Activated naive CD4-positive, alpha-beta T cell treated with anti-CD3 and anti-CD28 coated beads, Interleukin-2, amount 10 ng/mL, durations not matched to agents 7 days and 5 days (primary cell): ENCODE measurements around the gene IL1RAPL1.

Experiments
- CTCF ChIA-PET: fragments of 350-600 bp; sonication (Branson Sonifier 250); formaldehyde crosslinking; loops from one replicate; lab custom pipeline; 2021; ENCODE audit warnings: antibody characterized with exemption; lab: Charles Lee
- DNase-seq: peaks from one replicate; pipeline ENCODE4 v3.0.0-alpha.2; 2020
- H3K27ac Mint-ChIP-seq: one replicate; pipeline ENCODE4 v1.8.0; 2021; ENCODE audit warnings: mild to moderate bottlenecking, moderate library complexity, mixed read lengths
- H3K27me3 Mint-ChIP-seq: one replicate; pipeline ENCODE4 v1.8.0; 2021; ENCODE audit warnings: mild to moderate bottlenecking, mixed read lengths
- H3K36me3 Mint-ChIP-seq: one replicate; pipeline ENCODE4 v1.8.0; 2021; ENCODE audit warnings: mixed read lengths
- H3K4me1 Mint-ChIP-seq: one replicate; pipeline ENCODE4 v1.8.0; 2021; ENCODE audit warnings: mixed read lengths
- H3K4me3 Mint-ChIP-seq: one replicate; pipeline ENCODE4 v1.8.0; 2021; ENCODE audit warnings: mild to moderate bottlenecking, moderate library complexity, mixed read lengths
- H3K9me3 Mint-ChIP-seq: one replicate; pipeline ENCODE4 v1.8.0; 2021; ENCODE audit warnings: mixed read lengths

IL1RAPL1 gene

DNA sequence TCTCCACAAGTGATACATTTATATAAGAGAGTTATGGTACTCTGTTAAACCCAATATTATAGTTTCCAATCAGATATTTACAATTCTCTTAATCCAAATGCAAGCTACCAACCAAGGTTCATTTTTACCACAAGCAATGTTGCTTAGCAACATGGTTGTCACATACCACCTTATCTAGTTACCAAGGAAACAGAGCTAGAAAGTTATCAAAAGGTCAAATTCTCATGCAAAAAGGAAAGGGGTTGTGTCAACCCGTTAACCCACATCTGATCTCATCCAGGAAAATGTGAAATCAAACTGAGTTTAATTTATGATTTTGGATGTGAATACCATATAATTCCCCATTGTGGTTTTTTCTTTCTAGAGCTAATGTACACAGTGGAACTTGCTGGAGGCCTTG is 1354.0 kb downstream of the IL1RAPL1 start:
- Mint-ChIP-seq H3K4me1 (no peaks in the 10 kb centered on the region), H3K9me3 (no peaks in the 10 kb centered on the region), H3K27me3 (no peaks in the 10 kb centered on the region), H3K4me3 (no peak overlapping the region), H3K27ac (no peak overlapping the region), H3K36me3 (no peaks in the 10 kb centered on the region)
- CTCF ChIA-PET: no interaction called here
- DNase-seq: no peak

DNA sequence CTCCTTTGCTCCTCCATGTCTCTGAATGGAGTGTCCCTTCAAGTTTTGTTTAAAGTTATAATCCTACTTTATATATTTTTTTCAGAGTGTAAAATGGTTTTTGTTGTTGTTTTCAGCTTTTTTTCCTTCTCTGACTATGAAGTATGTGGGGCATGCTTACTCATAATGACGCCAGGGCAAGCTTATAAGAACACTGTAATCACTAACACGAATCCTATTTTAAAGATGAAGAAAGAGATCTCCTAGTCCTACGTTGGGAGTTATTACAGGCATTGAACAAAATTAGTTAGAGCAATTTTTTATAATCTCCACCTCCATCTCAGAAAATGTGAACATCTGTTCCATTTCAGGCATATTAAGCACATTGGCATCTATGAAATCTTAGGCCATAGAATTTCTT is 1360.0 kb downstream of the IL1RAPL1 start:
- CTCF ChIA-PET: no interaction called here
- H3K9me3 Mint-ChIP-seq: no peaks in the 10 kb centered on the region
- H3K27me3 Mint-ChIP-seq: no peaks in the 10 kb centered on the region
- no peaks in the 10 kb centered on the region for H3K36me3 Mint-ChIP-seq
- no peak overlapping the region for H3K27ac Mint-ChIP-seq
- no peaks in the 10 kb centered on the region for H3K4me1 Mint-ChIP-seq
- no peak for DNase-seq
- H3K4me3 Mint-ChIP-seq: no peak overlapping the region

GRCh38 chrX:29948653-29949052 is 1361.4 kb downstream of the IL1RAPL1 start:
- no peaks in the 10 kb centered on the region for H3K4me1 Mint-ChIP-seq
- no peaks in the 10 kb centered on the region for H3K9me3 Mint-ChIP-seq
- no peaks in the 10 kb centered on the region for H3K36me3 Mint-ChIP-seq
- H3K27me3 Mint-ChIP-seq: no peaks in the 10 kb centered on the region
- no peak for DNase-seq
- H3K4me3 Mint-ChIP-seq: no peak overlapping the region
- H3K27ac Mint-ChIP-seq: no peak overlapping the region
- CTCF ChIA-PET: no interaction called here

GRCh38 chrX:29952016-29952415 is 1364.8 kb downstream of the IL1RAPL1 start:
- Mint-ChIP-seq H3K36me3 (no peaks in the 10 kb centered on the region), H3K4me1 (no peaks in the 10 kb centered on the region), H3K9me3 (no peaks in the 10 kb centered on the region), H3K27ac (no peak overlapping the region), H3K27me3 (no peaks in the 10 kb centered on the region), H3K4me3 (no peak overlapping the region)
- no peak for DNase-seq
- CTCF ChIA-PET: no interaction called here

- H3K9me3 Mint-ChIP-seq: no peaks in the 10 kb centered on the region
- no peak overlapping the region for H3K27ac Mint-ChIP-seq
- CTCF ChIA-PET: no interaction called here
- H3K4me3 Mint-ChIP-seq: no peak overlapping the region
- H3K27me3 Mint-ChIP-seq: no peaks in the 10 kb centered on the region
- DNase-seq: no peak
- H3K4me1 Mint-ChIP-seq: no peaks in the 10 kb centered on the region
- H3K36me3 Mint-ChIP-seq: no peaks in the 10 kb centered on the region
Measured at GRCh38 chrX:29962061-29962460, 1374.8 kb downstream of the IL1RAPL1 start.

- Mint-ChIP-seq H3K27ac (no peak overlapping the region), H3K4me3 (no peak overlapping the region), H3K9me3 (no peaks in the 10 kb centered on the region), H3K27me3 (no peaks in the 10 kb centered on the region), H3K4me1 (no peaks in the 10 kb centered on the region), H3K36me3 (no peaks in the 10 kb centered on the region)
- no peak for DNase-seq
- CTCF ChIA-PET: no interaction called here
Measured at GRCh38 chrX:29965634-29966033, 1378.4 kb downstream of the IL1RAPL1 start.

DNA sequence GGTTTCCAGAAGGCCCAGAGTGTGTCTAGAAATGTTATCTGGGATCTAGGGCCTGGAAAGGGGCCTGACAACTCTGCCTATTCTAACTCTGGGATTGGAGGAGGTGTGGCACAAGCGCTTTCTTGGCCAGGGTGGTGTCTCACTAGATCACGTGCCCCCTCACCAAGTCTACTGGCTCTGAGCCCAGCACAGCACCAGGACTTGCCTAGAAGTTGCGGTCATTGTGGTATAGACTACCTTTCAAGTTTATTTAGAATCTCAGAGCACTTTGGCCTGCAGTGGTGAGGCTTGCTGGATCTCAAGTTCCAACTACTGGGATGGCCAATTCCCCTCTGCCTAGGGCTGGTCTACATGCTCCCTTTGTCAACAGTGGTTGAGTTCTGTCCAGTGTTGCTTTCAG is 1404.8 kb downstream of the IL1RAPL1 start:
- H3K36me3 Mint-ChIP-seq: no peaks in the 10 kb centered on the region
- DNase-seq: no peak
- no peaks in the 10 kb centered on the region for H3K27me3 Mint-ChIP-seq
- peaks cover 6% of the 10 kb centered on the region for H3K9me3 Mint-ChIP-seq
- H3K27ac Mint-ChIP-seq: no peak overlapping the region
- CTCF ChIA-PET: no interaction called here
- H3K4me3 Mint-ChIP-seq: no peak overlapping the region
- no peaks in the 10 kb centered on the region for H3K4me1 Mint-ChIP-seq

- Mint-ChIP-seq H3K27me3 (no peaks in the 10 kb centered on the region), H3K9me3 (peaks cover 2% of the 10 kb centered on the region), H3K4me3 (no peak overlapping the region), H3K27ac (no peak overlapping the region), H3K4me1 (no peaks in the 10 kb centered on the region), H3K36me3 (no peaks in the 10 kb centered on the region)
- CTCF ChIA-PET: no interaction called here
- no peak for DNase-seq
Measured at GRCh38 chrX:30005813-30006212, 1418.6 kb downstream of the IL1RAPL1 start.
